MM.1S (cell line): Measurements from ENCODE around the gene BAG5.

ENCODE experiments used
- DNase-seq: peaks from one replicate; pipeline ENCODE4 v3.0.0-alpha.2; 2015
- H2AFZ ChIP-seq: fragments of 300-600 bp; sonication (generic); 2 replicates; pipeline ENCODE4 v1.6.0; 2016; ENCODE audit warnings: antibody characterized with exemption, low read length
- H3F3A ChIP-seq: fragments of 300-600 bp; sonication (generic); 2 replicates; pipeline ENCODE4 v1.6.1; 2016; ENCODE audit warnings: mild to moderate bottlenecking, antibody characterized with exemption, low read length, moderate library complexity, mixed read lengths; ENCODE audit not compliant: insufficient read depth
- H3K27ac ChIP-seq: fragments of 300-600 bp; sonication (generic); 2 replicates; pipeline ENCODE4 v1.5.1; 2016; ENCODE audit warnings: mild to moderate bottlenecking, low read length
- H3K27me3 ChIP-seq: fragments of 300-600 bp; sonication (generic); replicated peaks from 2 replicates; pipeline ENCODE4 v1.6.0; 2016; ENCODE audit warnings: low read length; ENCODE audit not compliant: insufficient read depth
- H3K36me3 ChIP-seq: fragments of 300-600 bp; sonication (generic); replicated peaks from 2 replicates; pipeline ENCODE4 v1.6.1; 2016; ENCODE audit warnings: mild to moderate bottlenecking, low read length, mixed read lengths; ENCODE audit not compliant: insufficient read depth
- H3K4me1 ChIP-seq: fragments of 300-600 bp; sonication (generic); 2 replicates; pipeline ENCODE4 v1.6.1; 2016; ENCODE audit warnings: low read length, mixed read lengths
- H3K4me2 ChIP-seq: fragments of 300-600 bp; sonication (generic); 2 replicates; pipeline ENCODE4 v1.6.0; 2016; ENCODE audit warnings: low read depth, low read length
- H3K4me3 ChIP-seq: fragments of 300-600 bp; sonication (generic); 2 replicates; pipeline ENCODE4 v1.5.1; 2016; ENCODE audit warnings: low read length, mixed read lengths
- H3K79me2 ChIP-seq: fragments of 300-600 bp; sonication (generic); 2 replicates; pipeline ENCODE4 v1.6.1; 2016; ENCODE audit warnings: mixed run types, low read length, mixed read lengths
- H3K9ac ChIP-seq: fragments of 300-600 bp; sonication (generic); 2 replicates; pipeline ENCODE4 v1.6.1; 2016; ENCODE audit warnings: low read length, mixed read lengths
- H3K9me2 ChIP-seq: fragments of 300-600 bp; sonication (generic); replicated peaks from 2 replicates; pipeline ENCODE4 v1.6.1; 2016; ENCODE audit warnings: mild to moderate bottlenecking, low read length, mixed read lengths; ENCODE audit not compliant: insufficient read depth
- H3K9me3 ChIP-seq: fragments of 300-600 bp; sonication (generic); replicated peaks from 2 replicates; pipeline ENCODE4 v1.6.1; 2016; ENCODE audit warnings: mild to moderate bottlenecking, low read length, mixed read lengths; ENCODE audit not compliant: insufficient read depth
- H4K20me1 ChIP-seq: fragments of 300-600 bp; sonication (generic); 2 replicates; pipeline ENCODE4 v1.6.1; 2016; ENCODE audit warnings: mild to moderate bottlenecking, low read length, moderate library complexity, mixed read lengths; ENCODE audit not compliant: insufficient read depth
- CTCF ChIP-seq: fragments of 300-600 bp; sonication (generic); IDR thresholded peaks from 2 replicates; pipeline ENCODE4 v1.5.1; 2016; ENCODE audit warnings: antibody characterized with exemption, low read length, mixed read lengths
- EZH2 ChIP-seq: fragments of 300-600 bp; sonication (generic); optimal IDR thresholded peaks from 2 replicates; pipeline ENCODE3; 2017; ENCODE audit warnings: low read depth, mild to moderate bottlenecking, antibody characterized with exemption, low read length, mixed read lengths
- EZH2phosphoT487 ChIP-seq: fragments of 300-600 bp; sonication (generic); IDR thresholded peaks from 2 replicates; pipeline ENCODE4 v1.6.1; 2018; ENCODE audit warnings: antibody characterized with exemption, low read length

BAG5 gene

GRCh38 chr14:103522649-103523574 is 39.5 kb downstream of the BAG5 start, which contains the start of gene CKB:
CKB (minus strand) TSS chr14:103522830; CDS start chr14:103522493, 337 bp downstream.
- TF ChIP-seq CTCF (no peak), EZH2phosphoT487 (no peak), EZH2 (no peak)
- Histone ChIP-seq H4K20me1 (no peaks in the 10 kb centered on the region), H3K79me2 (no peaks in the 10 kb centered on the region), H3K27me3 (no peaks in the 10 kb centered on the region; the same call in 1 of the 2 replicates), H3K36me3 (no peaks in the 10 kb centered on the region), H3K4me1 (no peaks in the 10 kb centered on the region), H3K4me2 (no peak within 1 kb of the TSS), H3K4me3 (no peak within 1 kb of the TSS), H3K9me3 (no peaks in the 10 kb centered on the region), H3F3A (no peaks in the 10 kb centered on the region), H3K27ac (no peak within 1 kb of the TSS), H3K9me2 (no peaks in the 10 kb centered on the region), H3K9ac (no peak within 1 kb of the TSS), H2AFZ (no peak within 1 kb of the TSS)
- DNase-seq, result no peak

GRCh38 chr14:103521951-103522563 is 40.4 kb downstream of the BAG5 start:
- H3K4me1 ChIP-seq, result no peaks in the 10 kb centered on the region
- TF ChIP-seq CTCF (no peak), EZH2 (no peak), EZH2phosphoT487 (no peak)
- DNase-seq, result no peak
- H3K36me3 ChIP-seq, result no peaks in the 10 kb centered on the region
- no peaks in the 10 kb centered on the region for H3K9me3 ChIP-seq
- no peaks in the 10 kb centered on the region for H3F3A ChIP-seq
- no peaks in the 10 kb centered on the region for H3K9me2 ChIP-seq
- H3K4me3 ChIP-seq, result no peak overlapping the region
- H3K4me2 ChIP-seq, result no peak overlapping the region
- no peak overlapping the region for H3K27ac ChIP-seq
- H3K79me2 ChIP-seq, result no peaks in the 10 kb centered on the region
- H2AFZ ChIP-seq, result no peak overlapping the region
- no peaks in the 10 kb centered on the region; the same call in 1 of the 2 replicates for H3K27me3 ChIP-seq
- H4K20me1 ChIP-seq, result no peaks in the 10 kb centered on the region
- no peak overlapping the region for H3K9ac ChIP-seq

- Histone ChIP-seq H3K36me3 (no peaks in the 10 kb centered on the region), H3K9me2 (no peaks in the 10 kb centered on the region), H3K9ac (no peak overlapping the region), H3K4me1 (no peaks in the 10 kb centered on the region), H3K27me3 (no peaks in the 10 kb centered on the region; the same call in 1 of the 2 replicates), H3K27ac (no peak overlapping the region), H3K9me3 (no peaks in the 10 kb centered on the region), H3K4me2 (peak overlapping the region; percentile 60), H3F3A (no peaks in the 10 kb centered on the region), H3K4me3 (peak overlapping the region; percentile 57; the same call in 1 of the 2 replicates), H2AFZ (no peak overlapping the region), H3K79me2 (no peaks in the 10 kb centered on the region), H4K20me1 (no peaks in the 10 kb centered on the region)
- TF ChIP-seq CTCF (no peak), EZH2phosphoT487 (no peak), EZH2 (no peak)
- no peak for DNase-seq
These were observed 41.0 kb downstream of the BAG5 start for GRCh38 chr14:103521438-103521950.
